Inflammatory macrophage (primary cell): ENCODE measurements around the gene INPP5A.
A peak's percentile ranks its signal among the peaks of the same experiment; 100 is the strongest.
"Not testable (repeated sequence)": the region's sequence is repeated elsewhere in the genome, so short reads cannot be mapped to it uniquely, and the experiment has no call there.

Experiments used
- DNase-seq, 2 donors: peaks; one replicate each; pipeline ENCODE4 v3.0.0-alpha.2; 2020 to 2022

The INPP5A gene

GRCh38 chr10:132679640-132680039, 142.1 kb downstream of the INPP5A start:
- DNase-seq, result no peak

- DNase-seq, result not testable (repeated sequence)
These were observed 143.2 kb downstream of the INPP5A start for GRCh38 chr10:132680741-132681140.

DNA sequence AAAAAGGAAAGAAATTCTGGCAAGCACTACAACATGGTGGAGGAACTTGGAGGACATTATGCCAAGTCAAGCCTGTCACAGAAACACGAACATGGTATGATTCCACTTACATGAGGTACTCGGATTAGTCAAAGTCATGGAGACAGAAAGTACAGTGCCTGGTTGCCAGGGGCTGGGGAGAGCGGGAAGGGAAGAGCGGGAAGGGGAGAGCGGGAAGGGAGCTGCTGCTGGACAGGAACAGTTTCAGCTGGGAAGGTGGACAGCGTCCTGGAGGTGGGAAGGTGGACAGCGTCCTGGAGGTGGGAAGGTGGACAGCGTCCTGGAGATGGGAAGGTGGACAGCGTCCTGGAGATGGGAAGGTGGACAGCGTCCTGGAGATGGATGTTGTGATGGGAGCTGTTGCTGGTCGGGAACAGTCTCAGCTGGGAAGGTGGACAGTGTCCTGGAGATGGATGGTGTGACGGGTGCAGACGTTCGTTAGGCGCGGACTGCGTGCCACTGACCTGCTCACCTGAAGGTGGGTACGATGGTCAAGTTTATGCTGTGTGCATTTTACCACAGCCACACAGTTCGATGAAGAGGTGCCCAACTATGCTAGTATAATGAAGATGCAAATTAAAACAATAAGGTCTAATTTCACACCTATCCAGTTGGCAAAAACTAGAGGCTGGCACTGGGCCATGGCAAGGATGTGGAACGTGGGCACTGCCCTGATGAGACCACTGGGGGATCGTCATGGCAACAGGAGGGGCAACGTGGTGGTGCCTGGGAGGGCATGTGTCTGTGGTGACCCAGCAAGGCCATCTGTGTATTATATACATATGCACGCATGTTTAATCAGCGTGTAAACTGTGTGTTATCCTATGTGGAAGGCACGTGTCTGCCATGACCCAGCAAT, 144.5 kb downstream of the INPP5A start:
- no peak for DNase-seq

DNA sequence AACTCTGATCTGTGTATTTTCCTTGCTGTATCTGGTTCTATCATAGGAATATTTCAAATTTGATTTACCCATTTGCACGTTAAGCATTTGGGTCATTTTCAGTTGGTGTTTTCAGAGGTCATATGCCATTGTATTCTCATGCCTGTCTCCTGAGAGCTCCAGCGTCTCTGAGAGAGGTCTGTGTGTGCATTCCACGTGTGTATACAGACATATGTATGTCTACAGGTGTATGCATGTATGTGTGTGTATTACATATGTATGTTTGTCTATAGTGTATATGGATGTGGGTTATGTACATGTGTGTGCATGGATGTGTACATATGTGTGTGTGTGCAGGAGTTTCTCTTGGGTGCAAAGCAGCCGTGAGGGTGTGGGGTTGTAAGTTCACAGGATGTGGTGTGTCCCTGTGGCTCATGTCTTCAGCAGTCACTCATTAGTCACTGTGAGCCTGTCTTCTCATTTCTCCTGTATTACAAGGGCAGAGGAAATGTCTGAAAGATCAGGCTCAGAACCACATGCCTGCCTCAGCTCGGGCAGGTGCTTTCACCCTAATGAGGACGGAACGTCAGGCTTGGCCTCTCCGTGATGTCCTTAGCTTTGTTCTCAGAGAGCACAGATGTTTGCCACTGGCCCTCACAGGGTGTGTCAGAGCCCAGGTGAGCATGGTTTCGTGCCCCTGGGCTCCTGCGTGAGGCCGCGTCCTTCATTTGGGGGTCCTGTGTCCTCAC, 146.7 kb downstream of the INPP5A start:
- peak in 1 of 2 donors; percentile 41 for DNase-seq

GRCh38 chr10:132685101-132685891, 147.7 kb downstream of the INPP5A start:
- DNase-seq, result peak in 1 of 2 donors; percentile 17

- DNase-seq, result no peak
These were observed 148.5 kb downstream of the INPP5A start for GRCh38 chr10:132685921-132686680.

GRCh38 chr10:132687181-132687892, 149.8 kb downstream of the INPP5A start:
- no peak for DNase-seq

GRCh38 chr10:132687893-132688579, 150.4 kb downstream of the INPP5A start:
- DNase-seq, result no peak

DNA sequence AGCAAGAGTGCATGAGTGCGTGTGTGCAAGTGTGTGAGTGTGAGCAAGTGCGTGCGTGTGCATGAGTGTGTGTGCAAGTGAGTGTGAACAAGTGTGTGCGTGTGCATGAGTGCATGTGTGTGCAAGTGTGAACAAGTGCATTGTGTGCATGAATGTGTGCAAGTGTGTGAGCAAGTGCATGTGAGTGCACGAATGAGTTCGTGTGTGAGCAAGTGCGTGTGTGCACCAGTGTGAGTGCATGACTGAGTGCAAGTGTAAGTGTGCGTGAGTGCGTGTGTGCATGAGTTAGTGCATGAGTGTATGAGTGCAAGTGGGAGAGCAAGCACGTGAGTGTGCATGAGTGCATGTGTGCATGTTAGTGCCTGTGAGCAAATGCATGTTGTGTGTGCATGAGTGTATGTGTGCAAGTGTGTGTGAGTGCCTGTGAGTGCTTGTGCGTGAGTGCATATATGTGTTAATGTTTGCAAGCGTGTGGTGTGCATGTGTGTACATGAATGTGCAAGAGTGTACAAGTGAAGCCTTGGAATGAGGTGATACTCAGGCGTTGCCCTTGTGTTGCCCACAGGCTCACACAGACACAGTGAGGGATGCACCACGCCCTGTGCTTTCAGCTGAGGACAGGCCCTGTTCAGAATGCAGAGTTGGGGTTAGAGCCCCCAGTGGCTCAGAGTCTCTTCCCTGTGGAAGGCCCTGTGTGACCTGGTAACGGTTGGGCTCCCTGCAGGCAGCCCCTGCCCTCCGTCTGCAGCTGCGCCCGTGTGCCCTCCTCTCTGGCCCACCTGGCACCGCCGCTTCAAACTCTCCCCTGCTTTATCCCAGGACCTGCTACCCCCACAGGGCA, 151.2 kb downstream of the INPP5A start:
- no peak for DNase-seq

DNA sequence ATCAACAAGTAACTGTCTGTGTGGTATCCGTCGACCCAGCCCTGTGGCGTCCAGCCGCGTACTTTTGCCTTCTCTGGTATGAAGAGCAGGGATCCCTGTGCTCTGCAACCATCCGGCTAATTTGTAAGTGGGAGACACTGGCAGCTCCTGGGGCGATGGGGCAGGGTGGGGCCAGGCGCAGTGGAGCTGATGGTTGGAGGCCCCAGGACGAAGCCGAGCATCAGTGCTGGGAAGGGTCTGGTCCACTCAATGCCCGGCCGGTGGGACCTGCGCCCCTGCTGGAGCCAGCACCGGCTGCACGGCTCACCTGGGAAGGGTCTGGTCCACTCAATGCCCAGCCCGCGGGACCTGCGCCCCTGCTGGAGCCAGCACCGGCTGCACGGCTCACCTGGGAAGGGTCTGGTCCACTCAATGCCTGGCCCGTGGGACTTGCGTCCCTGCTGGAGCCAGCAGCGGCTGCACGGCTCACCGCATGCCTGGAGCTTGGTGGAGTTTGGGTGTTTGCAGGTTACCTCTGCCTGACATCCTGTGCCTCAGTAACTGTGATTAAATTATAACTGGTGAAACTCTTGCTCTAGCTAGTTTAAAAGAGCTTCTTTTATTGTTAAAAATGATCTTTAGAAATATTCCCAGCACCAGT, 152.3 kb downstream of the INPP5A start:
- DNase-seq, result no peak

DNA sequence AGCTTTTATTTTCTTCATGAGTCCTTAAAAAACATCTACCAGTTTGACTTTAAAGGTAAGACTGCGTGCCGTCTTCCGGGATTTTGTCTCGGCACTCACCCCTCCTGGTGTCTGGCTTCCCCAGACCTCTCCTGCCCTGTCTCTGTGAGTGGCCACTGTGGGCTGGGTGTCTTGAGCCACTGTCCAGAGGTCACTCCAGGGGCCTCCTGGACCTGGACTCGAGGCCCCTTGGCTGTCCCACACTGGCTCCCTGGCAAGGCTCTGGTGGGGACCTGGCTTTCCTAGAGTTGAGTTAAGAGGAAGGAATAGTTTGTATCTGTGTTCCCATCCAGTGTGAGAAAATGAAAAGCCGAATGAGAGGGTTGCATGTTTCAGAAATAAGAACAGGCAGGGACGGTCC, 152.8 kb downstream of the INPP5A start:
- no peak for DNase-seq

GRCh38 chr10:132690821-132691610, 153.4 kb downstream of the INPP5A start:
- no peak for DNase-seq

DNA sequence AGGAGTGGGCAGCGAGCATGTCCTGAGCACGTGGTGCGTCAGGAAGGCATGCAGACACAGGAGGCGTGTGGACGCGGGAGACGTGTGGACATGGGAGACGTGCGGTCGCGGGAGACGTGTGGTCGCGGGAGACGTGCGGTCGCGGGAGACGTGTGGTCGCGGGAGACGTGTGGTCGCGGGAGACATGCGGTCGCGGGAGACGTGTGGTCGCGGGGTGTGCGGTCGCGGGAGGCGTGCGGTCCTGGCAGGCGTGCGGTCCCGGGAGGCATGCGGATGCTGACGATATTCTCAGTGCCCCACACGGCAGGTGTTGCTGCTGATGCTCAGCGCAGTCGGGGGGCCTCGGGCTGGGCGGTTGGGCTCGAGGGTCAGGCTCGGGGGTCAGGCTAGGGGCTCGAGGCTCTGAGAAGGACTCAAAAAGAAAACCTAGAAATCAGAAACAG, 154.1 kb downstream of the INPP5A start:
- no peak for DNase-seq

GRCh38 chr10:132692311-132692710, 154.7 kb downstream of the INPP5A start:
- no peak for DNase-seq

DNA sequence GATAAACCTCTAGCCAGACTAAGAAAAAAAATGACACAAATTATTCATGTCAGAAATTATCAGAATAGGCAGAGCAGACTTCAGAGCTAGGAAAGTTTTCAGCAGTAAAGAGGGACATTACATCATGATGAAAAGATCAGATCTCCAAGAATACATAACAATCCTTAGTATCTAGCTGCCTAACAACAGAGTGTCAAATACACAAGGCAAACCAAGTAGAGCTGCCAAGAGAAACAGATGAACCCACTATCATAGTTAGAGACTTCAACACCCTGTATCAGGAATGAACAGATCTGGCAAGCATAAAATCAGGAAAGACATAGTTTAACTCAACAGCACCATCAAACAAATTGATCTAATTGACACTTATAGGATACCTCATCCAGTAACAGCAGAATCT, 156.1 kb downstream of the INPP5A start:
- DNase-seq, result no peak

DNA sequence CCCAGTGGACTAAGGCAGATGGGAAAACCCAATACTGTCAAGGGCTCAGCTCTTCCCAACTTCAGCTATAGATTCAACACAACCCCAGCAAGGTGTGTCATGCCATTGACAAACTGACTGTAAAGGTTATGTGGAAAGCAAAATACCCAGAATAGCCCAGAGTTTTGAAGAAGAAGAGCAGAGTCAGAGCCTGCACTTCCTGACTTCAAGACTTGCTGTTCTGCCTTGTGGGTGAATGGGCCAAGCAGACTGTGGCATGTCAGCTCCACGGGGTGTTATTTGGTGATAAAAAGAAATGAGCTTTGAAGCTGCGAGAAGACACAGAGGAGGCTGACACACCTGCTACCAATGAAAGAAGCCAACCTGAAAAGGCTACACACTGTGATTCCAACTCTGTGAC, 158.6 kb downstream of the INPP5A start:
- no peak for DNase-seq

DNA sequence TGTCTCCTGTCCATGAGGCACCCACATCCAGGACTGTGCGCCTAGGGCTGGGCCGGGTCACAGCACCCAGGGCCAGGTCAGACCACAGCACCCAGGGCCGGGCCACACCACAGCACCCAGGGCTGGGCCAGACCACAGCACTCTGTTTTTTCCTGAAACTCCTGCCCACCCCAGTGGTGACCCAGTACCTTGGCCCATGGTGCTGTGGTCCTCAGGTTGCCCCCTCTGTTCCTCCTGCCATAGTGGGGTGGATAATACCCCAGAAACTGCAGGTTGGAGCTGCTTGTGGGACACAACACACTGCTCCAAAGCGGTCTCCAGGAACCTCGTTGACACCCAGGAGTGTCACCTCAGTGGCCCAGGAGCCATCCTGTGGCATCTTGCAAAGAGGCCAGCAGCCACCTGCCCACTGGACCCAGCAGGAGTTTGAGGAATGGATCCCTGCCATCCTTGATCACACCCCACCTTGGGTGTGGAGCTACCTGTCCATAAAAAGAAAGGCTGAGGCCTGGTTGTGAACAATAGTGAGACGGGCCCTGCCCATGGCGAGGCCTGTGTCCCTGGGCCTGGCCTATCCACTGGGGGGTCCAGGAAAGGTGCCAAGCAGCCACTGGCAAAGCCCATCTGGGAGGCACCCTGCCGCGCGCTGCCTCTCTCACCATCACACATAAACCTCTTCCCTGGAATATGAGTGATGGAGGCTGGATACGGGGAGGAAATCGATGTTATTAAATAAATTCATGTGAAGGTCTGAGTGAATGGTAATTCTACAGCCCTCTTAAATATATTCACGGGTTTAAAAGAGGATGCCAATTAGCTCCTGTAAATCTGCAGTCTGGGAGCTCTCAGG, 159.4 kb downstream of the INPP5A start:
- DNase-seq, result no peak
